Measurements from ENCODE around the gene ANK3.

ANK3 gene

DNA sequence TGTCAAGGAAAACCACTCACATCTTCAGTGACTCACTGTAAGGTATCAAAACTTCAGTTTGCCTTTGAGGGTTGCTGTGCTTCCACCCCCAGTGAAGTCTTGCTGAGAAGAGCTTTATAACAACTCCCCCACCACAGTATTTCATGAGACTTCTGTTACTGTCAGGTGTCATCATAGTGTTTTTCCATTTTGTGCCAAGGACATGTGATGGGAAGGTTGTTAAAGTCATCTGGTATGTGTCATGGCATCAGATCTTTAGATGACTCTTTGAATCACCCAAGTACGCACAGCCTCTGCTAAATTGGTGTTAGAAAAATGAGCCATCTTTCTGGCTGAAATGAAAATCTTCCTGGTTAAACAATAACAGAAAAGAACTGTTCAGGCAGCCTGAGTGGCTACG, 368.3 kb downstream of the ANK3 start:
- Histone ChIP-seq H3K36me3 (ENCODE audit: control insufficient read depth in 1 of 2, insufficient read depth in 2 of 2, low read length in 2 of 2) (no peaks in the 10 kb centered on the region), H3K23ac (ENCODE audit: low read length) (no peak overlapping the region), H3K14ac (ENCODE audit: low read length) (no peak overlapping the region), H3K4me1 (ENCODE audit: control insufficient read depth in 1 of 2, insufficient read depth in 2 of 2, low read length in 2 of 2) (no peaks in the 10 kb centered on the region), H3K4me3 (ENCODE audit: low read depth, low read length) (no peak overlapping the region), H3K79me2 (ENCODE audit: control insufficient read depth, insufficient read depth, low read length, poor library complexity) (no peaks in the 10 kb centered on the region), H4K8ac (ENCODE audit: low read depth, low read length) (no peak overlapping the region), H4K12ac (ENCODE audit: low read depth, low read length) (no peak overlapping the region), H4K91ac (ENCODE audit: low read depth, low read length) (no peak overlapping the region), H3K79me1 (ENCODE audit: low read length) (no peaks in the 10 kb centered on the region), H3K9ac (ENCODE audit: low read length) (no peak overlapping the region), H2AFZ (ENCODE audit: insufficient read depth, low read length, poor library complexity) (no peak overlapping the region), H2AK5ac (ENCODE audit: low read length) (no peak overlapping the region), H3K4ac (ENCODE audit: low read depth, low read length) (no peak overlapping the region), H2BK120ac (ENCODE audit: insufficient read depth, low read length, poor library complexity) (no peak overlapping the region), H2BK5ac (ENCODE audit: low read depth, low read length, poor library complexity) (no peak overlapping the region), H3K9me3 (ENCODE audit: insufficient read depth, low read depth, low read length) (no peaks in the 10 kb centered on the region), H3K4me2 (ENCODE audit: low read length) (no peak overlapping the region), H3K27me3 (ENCODE audit: insufficient read depth, low read length) (no peaks in the 10 kb centered on the region), H3K18ac (ENCODE audit: low read length) (no peak overlapping the region), H3K27ac (ENCODE audit: low read depth, low read length) (no peak overlapping the region), H2BK12ac (ENCODE audit: low read length) (no peak overlapping the region)
- DNase-seq: no peak
- WGBS (ENCODE audit: extremely low coverage, insufficient coverage, insufficient read length): no CpG with 5 or more reads among the region's 2 CpGs

GRCh38 chr10:60016794-60017193, 372.9 kb downstream of the ANK3 start:
- no CpG with 5 or more reads among the region's 3 CpGs for WGBS (ENCODE audit: extremely low coverage, insufficient coverage, insufficient read length)
- Histone ChIP-seq H3K79me1 (ENCODE audit: low read length) (no peaks in the 10 kb centered on the region), H2AK5ac (ENCODE audit: low read length) (no peak overlapping the region), H2BK5ac (ENCODE audit: low read depth, low read length, poor library complexity) (no peak overlapping the region), H3K27ac (ENCODE audit: low read depth, low read length) (no peak overlapping the region), H4K8ac (ENCODE audit: low read depth, low read length) (no peak overlapping the region), H3K9ac (ENCODE audit: low read length) (no peak overlapping the region), H4K91ac (ENCODE audit: low read depth, low read length) (no peak overlapping the region), H3K4me2 (ENCODE audit: low read length) (no peak overlapping the region), H2BK12ac (ENCODE audit: low read length) (no peak overlapping the region), H3K79me2 (ENCODE audit: control insufficient read depth, insufficient read depth, low read length, poor library complexity) (no peaks in the 10 kb centered on the region), H3K9me3 (ENCODE audit: insufficient read depth, low read depth, low read length) (peaks cover 3% of the 10 kb centered on the region), H2BK120ac (ENCODE audit: insufficient read depth, low read length, poor library complexity) (no peak overlapping the region), H3K14ac (ENCODE audit: low read length) (no peak overlapping the region), H3K27me3 (ENCODE audit: insufficient read depth, low read length) (no peaks in the 10 kb centered on the region), H3K4ac (ENCODE audit: low read depth, low read length) (no peak overlapping the region), H2AFZ (ENCODE audit: insufficient read depth, low read length, poor library complexity) (no peak overlapping the region), H3K23ac (ENCODE audit: low read length) (no peak overlapping the region), H3K4me3 (ENCODE audit: low read depth, low read length) (no peak overlapping the region), H3K18ac (ENCODE audit: low read length) (no peak overlapping the region), H3K36me3 (ENCODE audit: control insufficient read depth in 1 of 2, insufficient read depth in 2 of 2, low read length in 2 of 2) (no peaks in the 10 kb centered on the region), H4K12ac (ENCODE audit: low read depth, low read length) (no peak overlapping the region), H3K4me1 (ENCODE audit: control insufficient read depth in 1 of 2, insufficient read depth in 2 of 2, low read length in 2 of 2) (no peaks in the 10 kb centered on the region)
- DNase-seq: no peak

DNA sequence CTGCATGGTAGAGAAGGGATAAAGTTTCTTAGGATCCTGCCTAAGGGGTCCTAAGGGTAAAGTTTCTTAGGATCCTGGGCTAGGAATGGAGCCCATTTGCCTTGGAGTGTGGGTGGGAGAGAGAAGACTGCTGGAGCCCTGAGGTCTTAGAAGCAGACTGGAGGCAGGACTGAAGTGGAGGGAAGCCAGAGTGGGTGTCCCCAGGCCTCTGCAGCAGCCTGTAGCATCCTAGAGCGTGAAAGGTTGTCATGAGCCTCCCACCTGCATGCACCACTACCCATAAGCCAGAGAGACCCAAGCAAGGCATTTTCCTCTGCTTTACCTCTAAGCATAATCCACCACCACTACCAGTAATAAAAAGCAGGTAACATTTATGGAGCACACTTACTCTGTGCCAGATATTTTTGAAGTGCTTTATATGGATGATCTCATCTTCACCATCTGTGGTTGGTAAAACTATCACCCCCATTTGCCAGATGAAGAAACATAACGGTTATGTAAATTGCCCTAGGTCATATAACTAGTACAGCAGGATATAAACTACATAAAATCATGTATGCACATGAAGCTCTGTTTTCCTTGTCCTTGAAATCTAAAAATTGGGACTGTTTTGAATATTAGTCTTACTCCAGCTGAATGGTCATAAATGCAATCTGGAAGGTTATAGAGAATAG, 379.8 kb downstream of the ANK3 start:
- peaks cover 0 to 2% of the 10 kb centered on the region in 2 experiments for H3K36me3 ChIP-seq (ENCODE audit: control insufficient read depth in 1 of 2, insufficient read depth in 2 of 2, low read length in 2 of 2)
- H3K4me1 ChIP-seq (ENCODE audit: control insufficient read depth in 1 of 2, insufficient read depth in 2 of 2, low read length in 2 of 2): no peaks in the 10 kb centered on the region
- peaks cover 2% of the 10 kb centered on the region for H3K9me3 ChIP-seq (ENCODE audit: insufficient read depth, low read depth, low read length)
- H3K79me1 ChIP-seq (ENCODE audit: low read length): no peaks in the 10 kb centered on the region
- H2BK120ac ChIP-seq (ENCODE audit: insufficient read depth, low read length, poor library complexity): no peak overlapping the region
- H3K9ac ChIP-seq (ENCODE audit: low read length): no peak overlapping the region
- H4K12ac ChIP-seq (ENCODE audit: low read depth, low read length): no peak overlapping the region
- H3K27me3 ChIP-seq (ENCODE audit: insufficient read depth, low read length): no peaks in the 10 kb centered on the region
- H4K91ac ChIP-seq (ENCODE audit: low read depth, low read length): no peak overlapping the region
- no peak overlapping the region for H3K23ac ChIP-seq (ENCODE audit: low read length)
- no peak overlapping the region for H2BK12ac ChIP-seq (ENCODE audit: low read length)
- no peak overlapping the region for H2AFZ ChIP-seq (ENCODE audit: insufficient read depth, low read length, poor library complexity)
- H2BK5ac ChIP-seq (ENCODE audit: low read depth, low read length, poor library complexity): no peak overlapping the region
- H3K18ac ChIP-seq (ENCODE audit: low read length): no peak overlapping the region
- no peak for DNase-seq
- H4K8ac ChIP-seq (ENCODE audit: low read depth, low read length): no peak overlapping the region
- H2AK5ac ChIP-seq (ENCODE audit: low read length): no peak overlapping the region
- no peaks in the 10 kb centered on the region for H3K79me2 ChIP-seq (ENCODE audit: control insufficient read depth, insufficient read depth, low read length, poor library complexity)
- H3K4ac ChIP-seq (ENCODE audit: low read depth, low read length): no peak overlapping the region
- no peak overlapping the region for H3K4me2 ChIP-seq (ENCODE audit: low read length)
- WGBS (ENCODE audit: extremely low coverage, insufficient coverage, insufficient read length): no CpG with 5 or more reads among the region's 2 CpGs
- H3K14ac ChIP-seq (ENCODE audit: low read length): no peak overlapping the region
- H3K4me3 ChIP-seq (ENCODE audit: low read depth, low read length): no peak overlapping the region
- H3K27ac ChIP-seq (ENCODE audit: low read depth, low read length): no peak overlapping the region

DNA sequence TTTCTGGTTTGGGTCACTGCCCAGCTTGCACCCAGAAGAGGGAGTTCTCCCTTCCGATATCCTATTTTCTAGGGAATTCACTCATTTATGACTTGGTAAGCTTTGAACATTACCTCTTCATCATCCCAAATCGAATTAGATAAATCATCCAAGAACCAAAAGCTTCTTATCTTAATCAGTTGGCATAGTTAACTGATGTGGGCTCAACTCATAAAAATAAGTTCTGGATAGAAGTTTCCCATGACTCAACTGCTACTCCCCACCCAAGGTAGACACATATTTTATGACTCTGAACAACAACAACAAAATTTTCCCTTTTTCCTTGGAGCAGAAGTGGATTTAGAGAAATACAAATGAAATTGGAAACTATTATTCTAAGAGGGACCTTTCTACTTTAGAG, 380.4 kb downstream of the ANK3 start:
- Histone ChIP-seq H3K36me3 (ENCODE audit: control insufficient read depth in 1 of 2, insufficient read depth in 2 of 2, low read length in 2 of 2) (peaks cover 0 to 2% of the 10 kb centered on the region in 2 experiments), H2BK12ac (ENCODE audit: low read length) (no peak overlapping the region), H3K14ac (ENCODE audit: low read length) (no peak overlapping the region), H3K4me1 (ENCODE audit: control insufficient read depth in 1 of 2, insufficient read depth in 2 of 2, low read length in 2 of 2) (no peaks in the 10 kb centered on the region), H3K23ac (ENCODE audit: low read length) (no peak overlapping the region), H3K9ac (ENCODE audit: low read length) (no peak overlapping the region), H4K8ac (ENCODE audit: low read depth, low read length) (no peak overlapping the region), H3K79me2 (ENCODE audit: control insufficient read depth, insufficient read depth, low read length, poor library complexity) (no peaks in the 10 kb centered on the region), H3K4me3 (ENCODE audit: low read depth, low read length) (no peak overlapping the region), H2AK5ac (ENCODE audit: low read length) (no peak overlapping the region), H2AFZ (ENCODE audit: insufficient read depth, low read length, poor library complexity) (no peak overlapping the region), H3K9me3 (ENCODE audit: insufficient read depth, low read depth, low read length) (peaks cover 2% of the 10 kb centered on the region), H3K4me2 (ENCODE audit: low read length) (no peak overlapping the region), H4K12ac (ENCODE audit: low read depth, low read length) (no peak overlapping the region), H2BK5ac (ENCODE audit: low read depth, low read length, poor library complexity) (no peak overlapping the region), H3K18ac (ENCODE audit: low read length) (no peak overlapping the region), H3K27ac (ENCODE audit: low read depth, low read length) (no peak overlapping the region), H3K79me1 (ENCODE audit: low read length) (no peaks in the 10 kb centered on the region), H4K91ac (ENCODE audit: low read depth, low read length) (no peak overlapping the region), H3K4ac (ENCODE audit: low read depth, low read length) (no peak overlapping the region), H2BK120ac (ENCODE audit: insufficient read depth, low read length, poor library complexity) (no peak overlapping the region), H3K27me3 (ENCODE audit: insufficient read depth, low read length) (no peaks in the 10 kb centered on the region)
- no peak for DNase-seq
- WGBS (ENCODE audit: extremely low coverage, insufficient coverage, insufficient read length): no CpG with 5 or more reads among the region's 2 CpGs

All from trophoblast cell (in vitro differentiated cells and primary cell).